ENCODE measurements around the gene FAM53B. TPM values are rescaled to one million over a fixed set of nuclear protein-coding genes. Genes with fewer than 3 reads are reported as not detected.
A peak's percentile ranks its signal among the peaks of the same experiment; 100 is the strongest.

The FAM53B gene
- total RNA-seq, 4 donors from 2014 or later, result 60.8 to 84.8 (median 78.8) TPM

DNA sequence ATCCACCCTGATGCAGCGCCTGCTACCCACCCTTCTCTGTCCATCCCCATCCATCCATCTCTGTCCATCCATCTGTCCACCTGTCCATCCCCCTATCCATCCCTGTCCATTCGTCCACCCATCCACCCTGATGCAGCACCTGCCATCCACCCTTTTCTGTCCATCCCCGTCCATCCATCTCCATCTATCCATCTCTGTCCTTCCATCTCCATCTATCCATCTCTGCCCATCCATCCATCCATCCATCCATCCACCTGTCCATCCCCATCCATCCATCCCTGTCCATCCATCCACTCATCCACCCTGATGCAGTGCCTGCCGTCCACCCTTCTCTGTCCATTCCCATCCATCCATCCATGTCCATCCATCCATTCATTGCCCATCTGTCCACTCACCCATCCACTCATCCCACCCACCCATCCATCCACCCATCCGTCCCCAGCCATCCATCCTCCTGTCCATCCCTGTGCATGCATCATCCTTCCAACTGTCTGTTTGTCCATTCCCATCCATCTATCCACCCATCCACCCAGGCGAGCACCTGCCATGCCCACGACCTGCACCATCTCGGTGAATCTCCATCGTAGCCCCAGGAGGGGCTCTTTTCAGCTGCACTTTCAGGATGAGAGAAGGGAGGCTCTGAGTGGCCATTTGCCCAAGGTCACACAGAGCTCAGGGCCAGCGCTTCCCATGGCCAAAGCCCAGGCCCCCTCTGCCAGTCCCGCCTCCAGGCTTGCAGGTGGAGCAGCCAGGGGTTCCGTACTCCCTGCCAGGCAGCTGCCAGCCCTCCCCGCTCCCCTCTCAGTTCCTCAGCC is 145.2 kb downstream of the FAM53B start:
- H3K9me3 ChIP-seq, result no peaks in the 10 kb centered on the region
- H3K27me3 ChIP-seq, result no peaks in the 10 kb centered on the region
- TF ChIP-seq CTCF (IDR thresholded peaks at IDR 0.05), result no peak
- no peak for TF ChIP-seq POLR2A (IDR thresholded peaks at IDR 0.05)
- TF ChIP-seq EP300 (IDR thresholded peaks at IDR 0.05), result no peak
- H3K36me3 ChIP-seq, result no peaks in the 10 kb centered on the region
- 92% methylated on average over 12 to 13 of the region's 13 CpGs for WGBS, 2 donors
- no peak for DNase-seq (ENCODE audit: low spot score in 2 of 2)
- peak overlapping the region in 2 of 4 donors; percentile 75 to 91 for H3K27ac ChIP-seq
- H3K4me3 ChIP-seq, result no peak overlapping the region
- H3K4me1 ChIP-seq, result peaks cover 0 to 18% (median 8%) of the 10 kb centered on the region in 4 donors

DNA sequence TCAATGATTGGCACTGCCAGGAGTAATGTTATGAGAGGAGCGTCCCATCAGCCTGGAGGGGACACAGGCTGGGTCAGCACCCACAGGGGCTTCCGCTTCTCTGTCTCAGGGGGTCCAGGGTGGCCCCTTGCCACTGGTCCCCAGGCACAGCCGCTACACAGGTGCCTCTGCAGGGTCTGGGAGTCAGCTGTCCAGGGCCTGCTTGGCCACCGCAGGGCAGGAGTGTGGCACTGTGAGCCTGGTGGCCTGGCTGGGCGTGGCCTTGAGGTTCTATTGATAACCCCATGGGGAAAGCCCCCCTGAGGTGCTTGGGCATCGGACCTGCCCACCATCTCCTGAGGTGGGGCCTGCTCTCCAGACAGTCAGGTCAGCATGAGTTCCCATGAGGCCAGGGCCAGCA is 146.0 kb downstream of the FAM53B start:
- no peak overlapping the region for H3K4me3 ChIP-seq
- DNase-seq (ENCODE audit: low spot score in 2 of 2), result no peak
- TF ChIP-seq CTCF (IDR thresholded peaks at IDR 0.05) (no peak), POLR2A (IDR thresholded peaks at IDR 0.05) (no peak)
- H3K27me3 ChIP-seq, result no peaks in the 10 kb centered on the region
- peak overlapping the region in 1 of 4 donors; percentile 27 for H3K27ac ChIP-seq
- WGBS, 2 donors, result 83 to 95% methylated on average over 6 of the region's 6 CpGs
- H3K9me3 ChIP-seq, result no peaks in the 10 kb centered on the region
- no peaks in the 10 kb centered on the region for H3K36me3 ChIP-seq
- H3K4me1 ChIP-seq, result peaks cover 0 to 12% (median 5%) of the 10 kb centered on the region in 4 donors

DNA sequence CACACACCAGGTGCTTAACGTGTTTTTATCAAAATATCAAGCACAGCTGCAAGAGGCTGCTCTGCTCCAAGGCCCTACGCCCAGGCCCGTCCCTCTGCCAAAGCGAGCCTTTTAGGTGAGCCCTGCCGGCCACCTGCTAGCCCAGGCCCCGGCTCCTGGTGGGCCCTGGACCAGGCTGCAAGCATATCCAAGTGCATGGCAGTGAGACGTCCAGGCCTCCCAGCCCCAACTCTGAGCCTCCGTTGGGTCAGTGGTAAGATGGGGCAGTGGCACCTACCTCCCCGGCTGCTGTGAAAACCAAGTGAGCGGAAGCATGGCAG is 146.4 kb downstream of the FAM53B start:
- no peaks in the 10 kb centered on the region for H3K9me3 ChIP-seq
- H3K4me3 ChIP-seq, result no peak overlapping the region
- no peaks in the 10 kb centered on the region for H3K27me3 ChIP-seq
- no peaks in the 10 kb centered on the region for H3K36me3 ChIP-seq
- TF ChIP-seq EP300 (IDR thresholded peaks at IDR 0.05), result no peak
- no peak for TF ChIP-seq CTCF (IDR thresholded peaks at IDR 0.05)
- TF ChIP-seq POLR2A (IDR thresholded peaks at IDR 0.05), result no peak
- no peak for DNase-seq (ENCODE audit: low spot score in 2 of 2)
- H3K4me1 ChIP-seq, result peaks cover 0 to 12% (median 3%) of the 10 kb centered on the region in 4 donors
- H3K27ac ChIP-seq, result peak overlapping the region in 1 of 4 donors; percentile 27
- WGBS, 2 donors, result 90 to 92% methylated on average over 7 to 9 of the region's 10 CpGs

DNA sequence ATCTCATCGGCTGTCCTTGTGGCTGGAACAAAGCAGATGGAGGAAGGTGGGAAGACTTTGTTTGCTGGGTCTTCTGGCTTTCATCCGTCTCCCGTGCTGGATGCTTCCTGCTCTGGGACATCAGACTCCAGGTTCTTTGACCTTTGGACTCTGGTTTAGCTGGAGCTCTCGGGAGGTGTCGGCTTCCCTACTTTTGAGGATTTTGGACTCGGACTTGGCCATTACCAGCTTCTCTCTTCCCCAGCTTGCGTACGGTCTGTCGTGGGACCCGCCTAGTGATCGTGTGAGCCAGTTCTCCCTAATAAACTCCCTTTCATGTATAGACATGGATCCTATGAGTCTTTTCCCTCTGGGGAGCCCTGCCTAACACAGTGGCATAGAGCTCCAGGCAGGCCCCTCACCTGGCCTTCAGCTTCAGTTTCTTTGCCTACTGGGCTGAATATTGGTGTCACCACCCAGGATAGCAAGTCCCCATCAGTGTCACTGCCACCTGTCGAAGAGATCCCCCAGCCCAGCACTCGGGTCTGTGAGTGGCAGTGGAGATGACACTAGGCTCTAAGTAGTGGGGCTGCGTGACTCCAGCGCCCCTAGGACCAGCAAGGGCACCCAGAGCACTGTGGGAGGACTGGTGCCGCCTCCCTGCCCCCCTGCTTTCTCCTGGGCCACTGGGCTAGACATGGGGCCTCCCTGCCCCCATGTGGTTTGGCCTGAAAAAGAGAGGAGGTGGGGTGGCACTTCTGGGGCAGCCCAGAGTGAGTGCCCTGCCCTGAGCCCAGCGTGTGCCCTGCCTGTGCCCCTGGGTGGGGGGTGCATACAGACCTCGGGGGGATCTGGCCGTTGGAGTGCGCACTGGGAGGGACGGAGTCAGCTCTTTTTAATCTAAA is 147.0 kb downstream of the FAM53B start:
- no peak overlapping the region for H3K4me3 ChIP-seq
- H3K27ac ChIP-seq, result peak overlapping the region in 1 of 4 donors; percentile 27
- H3K27me3 ChIP-seq, result no peaks in the 10 kb centered on the region
- TF ChIP-seq EP300 (IDR thresholded peaks at IDR 0.05) (no peak), CTCF (IDR thresholded peaks at IDR 0.05) (no peak), POLR2A (IDR thresholded peaks at IDR 0.05) (no peak)
- H3K4me1 ChIP-seq, result peaks cover 0 to 17% (median under 1%) of the 10 kb centered on the region in 4 donors
- no peaks in the 10 kb centered on the region for H3K36me3 ChIP-seq
- WGBS, 2 donors, result 80 to 82% methylated on average over 20 to 21 of the region's 21 CpGs
- peaks cover 0 to under 1% (median 0%) of the 10 kb centered on the region in 4 donors for H3K9me3 ChIP-seq
- no peak for DNase-seq (ENCODE audit: low spot score in 2 of 2)

Measured in tibial nerve (tissue), 4 donors.